Loucy (cell line): ENCODE results near the gene UNC5B.

Source experiments
- H2AFZ ChIP-seq: fragments of 200-600 bp; sonication (generic); 2 replicates; pipeline ENCODE4 v1.6.0; 2016; ENCODE audit warnings: antibody characterized with exemption, mild to moderate bottlenecking, low read length, moderate library complexity
- H3F3A ChIP-seq: fragments of 200-600 bp; 2 replicates; pipeline ENCODE4 v1.6.0; 2016; ENCODE audit warnings: antibody characterized with exemption, low read depth, mild to moderate bottlenecking
- H3K27me3 ChIP-seq: fragments of 200-600 bp; sonication (generic); 2 replicates; pipeline ENCODE4 v1.6.1; 2014; ENCODE audit warnings: low read length, mild to moderate bottlenecking; ENCODE audit not compliant: insufficient read depth, poor library complexity, severe bottlenecking
- H3K36me3 ChIP-seq: fragments of 200-600 bp; sonication (generic); 2 replicates; pipeline ENCODE4 v1.6.1; 2016; ENCODE audit warnings: low read length; ENCODE audit not compliant: insufficient read depth
- H3K4me1 ChIP-seq: fragments of 200-600 bp; sonication (generic); 2 replicates; pipeline ENCODE4 v1.5.1; 2014; ENCODE audit warnings: low read length, mild to moderate bottlenecking; ENCODE audit not compliant: insufficient read depth, poor library complexity, severe bottlenecking
- H3K4me2 ChIP-seq: fragments of 200-600 bp; sonication (generic); 2 replicates; pipeline ENCODE4 v1.6.0; 2014; ENCODE audit warnings: antibody characterized with exemption, low read length, low read depth, mild to moderate bottlenecking; ENCODE audit not compliant: poor library complexity, severe bottlenecking
- H3K4me3 ChIP-seq: fragments of 200-600 bp; sonication (generic); 2 replicates; pipeline ENCODE4 v1.5.1; 2014; ENCODE audit warnings: low read length, mild to moderate bottlenecking, mixed read lengths; ENCODE audit not compliant: poor library complexity, severe bottlenecking
- H3K79me2 ChIP-seq: fragments of 200-600 bp; sonication (generic); 2 replicates; pipeline ENCODE4 v1.6.1; 2014; ENCODE audit warnings: low read length; ENCODE audit not compliant: insufficient read depth
- H3K9ac ChIP-seq: fragments of 200-600 bp; sonication (generic); 2 replicates; pipeline ENCODE4 v1.6.0; 2014; ENCODE audit warnings: mild to moderate bottlenecking, low read depth, low read length, moderate library complexity; ENCODE audit not compliant: poor library complexity, severe bottlenecking
- H3K9me2 ChIP-seq: fragments of 200-600 bp; sonication (generic); replicated peaks from 2 replicates; pipeline ENCODE4 v1.6.1; 2016; ENCODE audit warnings: low read depth, low read length, mixed read lengths
- H3K9me3 ChIP-seq: fragments of 200-600 bp; sonication (generic); 2 replicates; pipeline ENCODE4 v1.6.1; 2014; ENCODE audit warnings: mild to moderate bottlenecking, antibody characterized with exemption, low read length, low read depth; ENCODE audit not compliant: insufficient read depth
- H4K20me1 ChIP-seq: fragments of 200-600 bp; sonication (generic); 2 replicates; pipeline ENCODE4 v1.6.0; 2014; ENCODE audit warnings: antibody characterized with exemption, low read length, mild to moderate bottlenecking; ENCODE audit not compliant: insufficient read depth, poor library complexity, severe bottlenecking
- CTCF ChIP-seq: fragments of 200-600 bp; sonication (generic); conservative IDR thresholded peaks from 2 replicates; pipeline ENCODE4 v1.5.1; 2014; ENCODE audit warnings: mild to moderate bottlenecking, antibody characterized with exemption, low read length
- EZH2phosphoT487 ChIP-seq: fragments of 200-600 bp; IDR thresholded peaks from 2 replicates; pipeline ENCODE4 v1.6.1; 2018; ENCODE audit warnings: antibody characterized with exemption, mild to moderate bottlenecking, moderate library complexity, borderline replicate concordance

The UNC5B gene

DNA sequence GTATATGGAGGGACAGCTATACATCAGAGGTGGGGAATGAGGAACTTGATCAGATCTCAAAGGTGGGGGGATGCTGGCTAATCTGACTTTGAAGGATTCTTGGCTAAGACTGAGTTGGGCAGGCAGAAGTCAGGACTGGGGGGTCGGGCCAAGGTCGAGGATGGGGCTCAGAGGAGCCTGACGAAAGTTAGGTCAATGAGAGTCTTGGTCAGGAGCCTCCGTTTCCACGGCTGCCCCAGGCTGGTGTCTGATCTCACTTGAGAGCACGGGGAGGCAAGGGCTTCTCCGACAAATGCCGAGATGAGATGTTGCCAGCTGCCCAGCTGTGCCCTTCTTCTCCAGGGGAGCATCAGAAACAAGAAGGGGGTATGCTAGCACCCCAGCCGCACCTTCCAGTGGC, 112.4 kb downstream of the UNC5B start:
- H3K4me1 ChIP-seq = peaks cover 39% of the 10 kb centered on the region
- H3K9me2 ChIP-seq = no peaks in the 10 kb centered on the region
- no peaks in the 10 kb centered on the region for H3K27me3 ChIP-seq
- TF ChIP-seq CTCF (no peak), EZH2phosphoT487 (no peak)
- H3K4me3 ChIP-seq = no peak overlapping the region
- H3F3A ChIP-seq = no peaks in the 10 kb centered on the region
- H3K9ac ChIP-seq = no peak overlapping the region
- peak overlapping the region; percentile 61 for H3K4me2 ChIP-seq
- H3K9me3 ChIP-seq = no peaks in the 10 kb centered on the region
- peaks cover 22% of the 10 kb centered on the region for H3K79me2 ChIP-seq
- 0 out of 2 replicates have a peak, but pooled peaks cover 3% of the 10 kb centered on the region for H3K36me3 ChIP-seq
- H4K20me1 ChIP-seq = no peaks in the 10 kb centered on the region
- no peak overlapping the region for H2AFZ ChIP-seq

GRCh38 chr10:71325267-71325666, 112.9 kb downstream of the UNC5B start:
- H3K4me3 ChIP-seq = no peak overlapping the region

GRCh38 chr10:71326464-71326881, 114.1 kb downstream of the UNC5B start:
- Histone ChIP-seq H3K4me2 (no peak overlapping the region), H3K4me1 (peaks cover 26% of the 10 kb centered on the region), H4K20me1 (no peaks in the 10 kb centered on the region), H3K9ac (no peak overlapping the region), H3K36me3 (peaks cover 7% of the 10 kb centered on the region; the same call in 1 of the 2 replicates), H3K9me2 (no peaks in the 10 kb centered on the region), H3K9me3 (no peaks in the 10 kb centered on the region), H3F3A (no peaks in the 10 kb centered on the region), H3K79me2 (0 out of 2 replicates have a peak, but pooled peaks cover 5% of the 10 kb centered on the region), H3K27me3 (no peaks in the 10 kb centered on the region), H3K4me3 (no peak overlapping the region), H2AFZ (no peak overlapping the region)
- TF ChIP-seq CTCF (no peak), EZH2phosphoT487 (no peak)

More at GRCh38 chr10:71325267-71325666, 112.9 kb downstream of the UNC5B start:
- no peaks in the 10 kb centered on the region for H3K9me2 ChIP-seq
- H3K79me2 ChIP-seq = peaks cover 17% of the 10 kb centered on the region; the same call in 1 of the 2 replicates
- H3K4me2 ChIP-seq = no peak overlapping the region
- TF ChIP-seq EZH2phosphoT487 (no peak), CTCF (no peak)
- no peaks in the 10 kb centered on the region for H3K27me3 ChIP-seq
- no peak overlapping the region for H3K9ac ChIP-seq
- no peaks in the 10 kb centered on the region for H3K9me3 ChIP-seq
- H3K4me1 ChIP-seq = peaks cover 34% of the 10 kb centered on the region
- H4K20me1 ChIP-seq = no peaks in the 10 kb centered on the region
- H2AFZ ChIP-seq = no peak overlapping the region
- H3K36me3 ChIP-seq = 0 out of 2 replicates have a peak, but pooled peaks cover 3% of the 10 kb centered on the region
- no peaks in the 10 kb centered on the region for H3F3A ChIP-seq
